Subcutaneous abdominal adipose tissue (tissue), 5 donors: ENCODE measurements around the gene RITA1.
A peak's percentile ranks its signal among the peaks of the same experiment; 100 is the strongest.
"Not testable (repeated sequence)": the region's sequence is repeated elsewhere in the genome, so short reads cannot be mapped to it uniquely, and the experiment has no call there.

Source experiments
- H3K27ac ChIP-seq: one replicate; pipeline ENCODE4 v1.7.0; 2013; ENCODE audit warnings: low read depth, mild to moderate bottlenecking, inconsistent platforms, low read length, moderate library complexity
- H3K27me3 ChIP-seq, 5 donors: one replicate each; pipeline ENCODE4 v1.7.0; 2013; ENCODE audit warnings: low read length in 5 of 5, inconsistent platforms in 1 of 5; ENCODE audit not compliant: control insufficient read depth in 5 of 5, insufficient read depth in 4 of 5
- H3K36me3 ChIP-seq, 5 donors: one replicate each; pipeline ENCODE4 v1.7.0; 2013; ENCODE audit warnings: low read length in 5 of 5; ENCODE audit not compliant: control insufficient read depth in 5 of 5, insufficient read depth in 5 of 5
- H3K4me1 ChIP-seq, 5 donors: one replicate each; pipeline ENCODE4 v1.7.0; 2013; ENCODE audit warnings: low read length in 5 of 5, mild to moderate bottlenecking in 3 of 5, moderate library complexity in 1 of 5; ENCODE audit not compliant: control insufficient read depth in 5 of 5, insufficient read depth in 5 of 5
- H3K4me3 ChIP-seq, 5 donors: one replicate each; pipeline ENCODE4 v1.7.0; 2013; ENCODE audit warnings: low read length in 5 of 5, low read depth in 1 of 5
- H3K9ac ChIP-seq, 5 donors: one replicate each; pipeline ENCODE4 v1.7.0; 2013; ENCODE audit warnings: low read length in 5 of 5, mild to moderate bottlenecking in 4 of 5, moderate library complexity in 3 of 5
- H3K9me3 ChIP-seq, 5 donors: one replicate each; pipeline ENCODE4 v1.7.0; 2013; ENCODE audit warnings: low read length in 5 of 5; ENCODE audit not compliant: control insufficient read depth in 5 of 5
- donor health status: healthy.
- donor health status: healthy.
- donor health status: healthy.
- donor health status: healthy.
- donor health status: healthy.

The RITA1 gene

DNA sequence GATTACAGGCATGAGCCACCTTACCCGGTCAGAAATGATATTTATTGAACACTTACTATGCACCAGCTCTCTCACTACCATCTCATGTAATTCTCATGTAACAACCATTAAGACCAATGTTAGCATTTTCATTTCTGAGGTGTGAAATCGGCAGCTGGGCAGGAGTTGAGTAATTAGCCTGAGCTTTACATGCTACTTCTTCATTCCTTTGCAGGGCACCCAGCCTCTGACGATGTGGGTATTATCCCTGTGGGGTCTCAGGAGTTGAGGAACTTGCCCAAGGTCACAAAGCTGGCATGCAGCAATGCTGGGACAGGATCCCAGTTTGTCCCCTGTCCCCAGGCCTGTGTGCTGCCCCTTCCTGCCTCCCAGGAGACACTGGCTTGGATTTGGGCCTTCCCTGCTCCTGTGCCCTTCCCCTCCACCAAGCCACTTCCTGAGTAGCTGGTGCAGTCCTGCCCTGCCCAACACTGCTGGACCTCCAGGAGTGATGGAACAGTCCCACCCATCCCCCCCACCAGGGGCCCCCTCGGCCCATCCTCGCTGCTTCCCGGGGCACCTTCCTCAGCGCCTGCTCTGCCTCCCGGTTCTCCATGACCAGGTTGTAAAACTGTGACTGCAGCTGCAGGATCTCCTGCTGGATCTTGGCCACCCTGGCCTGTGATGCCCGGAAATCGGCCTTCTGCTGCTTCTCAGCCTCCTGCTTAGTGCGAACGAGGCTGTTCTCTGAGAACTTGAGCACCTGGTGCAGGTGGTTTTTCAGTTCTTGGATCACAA, 14.7 kb downstream of the RITA1 start:
- no peaks in the 10 kb centered on the region for H3K36me3 ChIP-seq
- no peak overlapping the region for H3K4me3 ChIP-seq
- H3K27ac ChIP-seq = no peak overlapping the region
- H3K9me3 ChIP-seq = no peaks in the 10 kb centered on the region
- H3K9ac ChIP-seq = no peak overlapping the region
- H3K4me1 ChIP-seq = peaks cover 0 to 29% (median 2%) of the 10 kb centered on the region in 5 donors
- H3K27me3 ChIP-seq = no peaks in the 10 kb centered on the region

DNA sequence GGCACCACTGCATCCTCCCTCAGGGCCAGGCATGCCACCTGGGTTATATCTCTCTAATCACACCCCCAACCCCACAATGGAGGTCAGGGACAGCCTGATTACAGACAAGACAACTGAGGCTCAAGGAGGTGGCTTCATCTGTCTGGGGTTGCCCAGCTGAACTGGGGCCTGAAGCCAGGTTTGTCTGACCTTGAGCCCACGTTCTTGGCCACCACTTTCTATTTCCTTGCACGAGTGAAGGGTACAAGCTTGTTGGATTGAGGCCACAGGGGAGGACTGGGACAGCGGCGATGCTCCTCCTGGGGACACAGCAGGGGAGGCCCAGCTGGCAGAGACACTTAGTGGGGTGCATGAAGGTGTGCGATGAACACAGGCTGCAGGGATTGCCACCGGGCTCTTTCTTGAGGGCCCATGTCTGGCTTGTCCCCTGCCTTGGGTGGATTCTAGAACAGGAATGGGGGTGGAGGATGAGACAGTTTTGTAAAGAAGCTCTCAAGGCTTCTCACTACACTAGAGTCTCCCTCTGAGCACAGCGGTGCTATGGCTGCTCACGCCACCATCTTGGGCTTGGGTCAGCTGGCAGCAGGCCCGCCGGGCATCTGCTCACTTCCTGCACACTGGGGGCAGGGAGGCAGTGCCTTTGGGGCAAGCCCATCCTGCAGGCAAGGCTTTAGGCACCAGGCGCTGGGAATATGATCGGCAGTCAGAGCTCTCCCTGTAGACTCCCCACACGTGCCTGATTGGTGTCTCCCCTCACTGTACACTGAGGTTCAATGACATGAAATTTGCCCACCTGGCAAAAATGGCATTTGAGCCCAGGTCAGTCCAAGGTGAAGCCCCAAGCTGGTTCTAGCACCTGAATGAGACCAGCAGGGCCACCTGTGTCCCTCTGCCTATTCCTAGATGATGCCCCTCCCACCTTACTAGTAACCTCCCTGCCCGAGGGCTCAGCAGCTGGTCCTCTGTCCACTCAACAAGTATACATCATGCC, 16.0 kb downstream of the RITA1 start:
- Histone ChIP-seq H3K9ac (no peak overlapping the region), H3K9me3 (no peaks in the 10 kb centered on the region), H3K27ac (no peak overlapping the region), H3K27me3 (no peaks in the 10 kb centered on the region), H3K4me1 (peaks cover 0 to 29% (median 2%) of the 10 kb centered on the region in 5 donors), H3K36me3 (no peaks in the 10 kb centered on the region), H3K4me3 (no peak overlapping the region)

DNA sequence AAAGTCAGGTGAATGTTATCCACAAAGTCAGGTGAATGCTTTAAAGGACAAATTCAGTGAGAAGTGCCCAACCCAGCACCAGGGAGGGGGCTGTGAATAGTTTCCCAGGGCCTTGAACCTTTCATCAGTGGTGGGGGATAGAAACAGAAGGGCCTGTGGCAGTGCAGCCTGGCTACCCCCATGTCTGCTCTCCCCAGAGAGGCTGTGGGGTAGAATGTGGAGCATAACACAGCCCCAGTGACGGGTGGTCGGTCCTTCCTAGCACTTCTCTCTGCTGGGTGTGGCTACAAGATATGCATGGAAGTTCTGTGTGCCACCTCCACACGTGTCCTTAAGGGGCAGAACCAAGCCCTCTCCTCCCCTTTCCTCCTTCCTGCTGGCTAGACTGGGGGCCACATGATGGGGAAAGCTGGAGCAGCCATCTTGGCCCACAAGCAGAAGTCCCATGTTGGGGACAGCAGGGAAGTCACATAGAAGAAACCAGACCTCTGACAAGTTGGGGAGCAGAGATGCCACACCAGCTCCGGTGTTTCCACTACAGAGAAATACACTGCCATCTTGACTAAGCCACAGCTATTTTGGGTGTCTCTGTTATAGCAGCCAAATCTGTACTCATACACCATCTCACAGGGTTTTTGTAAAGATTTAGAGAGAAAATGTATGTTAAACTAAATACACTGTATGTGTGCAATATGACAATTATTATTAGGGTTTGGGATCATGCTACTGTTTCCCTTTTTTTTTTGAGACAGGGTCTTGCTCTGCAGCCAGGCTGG, 17.0 kb downstream of the RITA1 start:
- Histone ChIP-seq H3K4me3 (no peak overlapping the region), H3K27ac (no peak overlapping the region), H3K9me3 (no peaks in the 10 kb centered on the region), H3K9ac (no peak overlapping the region), H3K27me3 (no peaks in the 10 kb centered on the region), H3K4me1 (peaks cover 0 to 23% (median 2%) of the 10 kb centered on the region in 5 donors), H3K36me3 (no peaks in the 10 kb centered on the region)

DNA sequence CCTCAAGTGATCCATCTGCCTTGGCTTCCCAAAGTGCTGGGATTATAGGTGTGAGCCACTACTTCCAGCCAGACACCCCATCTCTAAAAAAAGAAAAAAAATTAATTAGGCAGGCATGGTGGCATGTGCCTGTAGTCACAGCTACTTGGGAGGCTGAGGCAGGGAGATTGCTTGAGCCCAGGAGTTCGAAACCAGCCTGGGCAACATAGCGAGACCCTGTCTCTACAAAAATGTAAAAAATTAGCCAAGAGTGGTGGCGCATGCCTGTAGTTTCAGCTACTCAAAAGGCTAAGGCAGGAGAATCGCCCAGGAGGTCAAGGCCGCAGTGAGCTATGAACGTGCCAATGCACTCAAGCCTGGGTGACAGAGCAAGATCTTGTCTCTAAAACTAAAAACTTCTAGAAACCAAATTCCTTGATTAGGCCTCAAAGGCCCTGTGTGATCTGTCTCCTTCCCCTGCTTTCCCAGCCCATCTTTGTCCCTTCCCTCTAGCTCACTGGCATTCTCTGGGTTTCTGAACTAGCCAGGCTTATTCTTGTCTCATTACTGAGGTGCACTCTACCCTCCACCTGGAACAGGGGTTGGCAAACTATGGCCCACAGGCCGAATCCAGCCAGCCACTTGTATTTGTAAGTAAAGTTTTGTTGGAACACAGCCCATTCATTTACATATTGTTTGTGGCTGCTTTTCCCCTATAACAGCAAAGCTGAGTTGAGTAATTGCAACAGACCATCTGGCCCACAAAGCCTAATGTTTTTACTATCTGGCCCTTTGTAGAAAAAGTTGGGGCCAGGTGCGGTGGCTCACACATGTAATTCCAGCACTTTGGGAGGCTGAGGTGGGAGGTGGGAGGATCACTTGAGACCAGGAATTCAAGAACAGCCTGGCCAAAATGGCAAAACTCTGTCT, 18.6 kb downstream of the RITA1 start:
- H3K4me1 ChIP-seq = peaks cover 0 to 38% (median 2%) of the 10 kb centered on the region in 5 donors
- no peaks in the 10 kb centered on the region for H3K36me3 ChIP-seq
- H3K9ac ChIP-seq = no peak overlapping the region
- no peak overlapping the region for H3K27ac ChIP-seq
- H3K9me3 ChIP-seq = no peaks in the 10 kb centered on the region
- H3K27me3 ChIP-seq = no peaks in the 10 kb centered on the region
- no peak overlapping the region for H3K4me3 ChIP-seq

DNA sequence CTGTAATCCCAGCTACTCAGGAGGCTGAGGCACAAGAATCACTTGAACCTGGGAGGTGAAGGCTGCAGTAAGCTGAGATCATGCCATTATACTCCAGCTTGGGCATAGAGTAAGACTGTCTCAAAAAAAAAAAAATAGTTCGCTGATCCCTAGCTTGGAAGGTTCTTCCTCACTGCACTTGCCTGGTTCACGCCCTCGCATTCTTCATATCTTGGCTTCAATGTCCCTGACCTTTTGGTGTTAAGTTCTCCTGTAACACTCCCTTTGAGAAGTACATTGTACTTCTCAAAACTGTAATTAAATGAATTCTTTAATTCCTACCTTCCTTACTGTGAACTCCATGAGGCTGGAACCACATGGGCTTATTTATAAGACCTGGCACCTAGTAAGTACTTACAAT, 19.3 kb downstream of the RITA1 start:
- H3K9ac ChIP-seq = no peak overlapping the region
- peaks cover 0 to 42% (median 8%) of the 10 kb centered on the region in 5 donors for H3K4me1 ChIP-seq
- no peaks in the 10 kb centered on the region for H3K36me3 ChIP-seq
- H3K9me3 ChIP-seq = no peaks in the 10 kb centered on the region
- H3K27ac ChIP-seq = no peak overlapping the region
- H3K4me3 ChIP-seq = no peak overlapping the region
- no peaks in the 10 kb centered on the region for H3K27me3 ChIP-seq

DNA sequence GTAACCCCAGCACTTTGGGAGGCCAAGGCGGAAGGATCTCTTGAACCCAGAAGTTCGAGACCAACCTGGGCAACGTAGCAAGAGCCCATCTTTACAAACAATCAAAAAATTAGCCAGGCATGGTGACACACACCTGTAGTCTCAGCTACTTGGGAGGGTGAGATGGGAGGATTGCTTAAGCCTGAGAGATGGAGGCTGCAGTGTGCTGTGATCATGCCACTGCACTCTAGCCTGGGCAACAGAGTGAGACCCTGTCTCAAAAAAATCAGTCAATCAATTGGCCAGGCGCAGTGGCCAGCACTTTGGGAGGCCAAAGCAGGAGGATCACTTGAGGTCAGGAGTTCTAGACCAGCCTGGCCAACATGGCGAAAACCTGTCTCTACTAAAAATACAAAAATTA, 21.3 kb downstream of the RITA1 start:
- H3K4me3 ChIP-seq, H3K9me3 ChIP-seq, H3K27me3 ChIP-seq, H3K36me3 ChIP-seq, H3K9ac ChIP-seq, H3K27ac ChIP-seq: not testable (repeated sequence)
- peaks cover 0 to 43% (median 11%) of the 10 kb centered on the region in 5 donors for H3K4me1 ChIP-seq

DNA sequence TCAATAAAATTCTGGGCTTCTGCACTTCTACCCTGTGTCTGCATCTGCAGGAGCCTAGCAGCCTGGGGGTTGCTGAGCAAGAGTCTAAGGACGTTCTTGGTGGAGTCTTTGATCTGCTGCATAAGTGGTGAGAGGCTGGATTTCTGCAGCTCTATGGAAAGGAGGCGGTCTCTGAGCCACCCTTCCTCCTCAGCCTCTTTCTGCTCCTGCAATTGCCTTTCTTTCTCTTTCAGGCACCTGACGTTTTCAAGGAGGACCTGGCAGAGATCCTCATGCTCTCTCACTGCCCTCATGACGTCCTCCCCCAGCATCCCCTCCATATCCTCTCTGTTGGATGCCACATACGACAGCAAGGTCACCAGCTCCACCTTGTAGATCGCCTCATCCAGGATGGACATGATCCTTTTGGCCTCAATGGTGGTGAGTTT, 22.1 kb downstream of the RITA1 start:
- H3K27me3 ChIP-seq = no peaks in the 10 kb centered on the region
- no peak overlapping the region for H3K27ac ChIP-seq
- no peaks in the 10 kb centered on the region for H3K36me3 ChIP-seq
- no peak overlapping the region for H3K9ac ChIP-seq
- H3K9me3 ChIP-seq = no peaks in the 10 kb centered on the region
- H3K4me3 ChIP-seq = no peak overlapping the region
- peaks cover 0 to 39% (median 11%) of the 10 kb centered on the region in 5 donors for H3K4me1 ChIP-seq

DNA sequence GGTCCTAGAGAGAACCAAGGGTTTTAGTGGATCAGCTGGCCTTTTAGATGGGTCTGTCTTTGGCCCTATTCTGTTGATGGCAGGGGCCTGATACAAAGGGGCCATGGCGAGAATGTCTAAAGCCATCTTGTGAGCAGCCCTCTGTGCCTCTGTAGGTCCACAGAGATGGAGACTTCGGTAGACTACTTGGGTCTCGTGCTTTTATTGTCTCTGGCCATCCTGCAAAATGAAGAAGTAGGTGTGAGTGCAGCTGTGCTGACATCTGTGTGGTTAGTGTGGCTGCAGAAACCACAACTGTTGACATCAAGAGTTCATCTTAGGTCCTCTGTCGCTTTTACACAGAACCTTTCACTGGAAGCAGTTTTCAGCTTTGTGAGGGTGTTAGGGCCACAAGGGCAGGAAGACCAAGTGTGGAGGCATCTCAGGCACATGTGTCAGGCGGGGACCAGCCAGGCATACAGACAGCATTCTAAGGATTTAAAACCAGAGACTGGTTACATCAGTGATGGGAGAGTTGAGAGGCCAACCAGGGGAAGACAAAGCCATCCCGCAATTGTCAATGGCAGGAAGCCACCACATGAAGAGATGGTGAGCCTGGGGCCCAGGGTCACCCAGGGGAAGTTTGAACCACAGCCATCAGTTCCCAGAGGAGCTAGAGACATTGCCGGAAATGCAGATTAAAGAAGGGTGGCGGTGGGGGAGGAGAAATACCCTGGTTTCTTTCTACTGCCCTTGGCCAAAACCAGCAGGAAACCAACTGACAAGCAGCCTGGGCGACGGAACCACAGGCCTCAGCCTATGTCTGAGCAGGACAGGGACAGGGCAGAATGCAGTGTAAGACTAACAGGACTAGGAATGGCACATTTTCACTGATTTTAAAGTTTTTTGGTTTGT, 22.8 kb downstream of the RITA1 start:
- Histone ChIP-seq H3K27me3 (no peaks in the 10 kb centered on the region), H3K4me1 (peaks cover 0 to 38% (median 11%) of the 10 kb centered on the region in 5 donors), H3K27ac (peak overlapping the region; percentile 1), H3K4me3 (no peak overlapping the region), H3K36me3 (no peaks in the 10 kb centered on the region), H3K9ac (no peak overlapping the region), H3K9me3 (no peaks in the 10 kb centered on the region)
